A549 (cell line): ENCODE data around the gene URB2. TPM values are rescaled to one million over a fixed set of nuclear protein-coding genes. Genes with fewer than 3 reads are reported as not detected.

Source experiments
- ATAC-seq, 2 experiments: fragments of 200-7000 bp in 1 of 2; fragments of >200 bp in 1 of 2; cut with Nextera tagmentation in 1 of 2; cut with Tn5 transposase in 1 of 2; 3 replicates each; pipeline versions ENCODE4 v1.8.0 to v1.9.1; 2018 to 2020; ENCODE audit warnings: mild to moderate bottlenecking in 1 of 2, moderate library complexity in 1 of 2
- CTCF ChIA-PET: fragments of 300-600 bp; sonication (Branson Sonifier 250); formaldehyde crosslinking; extraction: SDS; loops from one replicate; lab custom pipeline; 2021; ENCODE audit warnings: antibody characterized with exemption, inconsistent platforms; lab: Yijun Ruan, JAX
- POLR2A ChIA-PET: fragments of 350-600 bp; formaldehyde crosslinking; extraction: SDS; loops from one replicate; lab custom pipeline; 2021; ENCODE audit warnings: antibody characterized with exemption, inconsistent platforms; lab: Yijun Ruan, JAX
- DNase-seq, 2 experiments: peaks; one replicate each; pipeline versions ENCODE4 v3.0.0 to v3.0.0-alpha.2; 2011 to 2016; ENCODE audit warnings: low read depth in 1 of 2, low spot score in 1 of 2
- FAIRE-seq: peaks from 2 replicates; lab custom pipeline; 2011; peaks lifted over from hg19 to GRCh38; lab: Jason Lieb, UNC
- H3K27ac ChIP-seq, 2 experiments: fragments of >200 bp; sonication (Bioruptor Twin); formaldehyde crosslinking; 3 replicates each; pipeline ENCODE4 v1.5.1; 2016 to 2017
- H3K4me1 ChIP-seq: fragments of >200 bp; sonication (Bioruptor Twin); formaldehyde crosslinking; 3 replicates; pipeline ENCODE4 v1.6.1; 2016
- H3K4me2 ChIP-seq: fragments of >200 bp; sonication (Bioruptor Twin); formaldehyde crosslinking; 3 replicates; pipeline ENCODE4 v1.6.1; 2016
- H3K4me3 ChIP-seq: fragments of >200 bp; sonication (Bioruptor Twin); formaldehyde crosslinking; 3 replicates; pipeline ENCODE4 v1.5.1; 2016
- H3K9me3 ChIP-seq: fragments of >200 bp; sonication (Bioruptor Twin); formaldehyde crosslinking; 3 replicates; pipeline ENCODE4 v1.6.1; 2016
- BHLHE40 ChIP-seq: IDR thresholded peaks from 2 replicates; pipeline ENCODE4 v1.6.1; 2012; ENCODE audit warnings: low read depth, low read length, inconsistent platforms
- CEBPB ChIP-seq, 2 experiments: fragments of >200 bp in 1 of 2; sonication (Bioruptor Twin) in 1 of 2; formaldehyde crosslinking in 1 of 2; IDR thresholded peaks; 2 replicates each; pipeline ENCODE4 v1.6.1; 2012 to 2016
- CHD4 ChIP-seq: fragments of 200-600 bp; sonication (generic); IDR thresholded peaks from 2 replicates; pipeline ENCODE4 v1.6.1; 2016; ENCODE audit warnings: antibody characterized with exemption, mild to moderate bottlenecking, borderline replicate concordance
- E2F6 ChIP-seq: IDR thresholded peaks from 2 replicates; pipeline ENCODE4 v1.6.1; 2012; ENCODE audit warnings: low read depth, borderline replicate concordance
- EHMT2 ChIP-seq: fragments of 200-600 bp; sonication (generic); IDR thresholded peaks from 2 replicates; pipeline ENCODE4 v1.6.1; 2016; ENCODE audit warnings: antibody characterized with exemption, low read depth, mild to moderate bottlenecking, moderate library complexity
- FOSB ChIP-seq: fragments of 250-450 bp; sonication (Bioruptor Pico); IDR thresholded peaks from 2 replicates; pipeline ENCODE4 v1.5.0; 2020; ENCODE audit warnings: mild to moderate bottlenecking, moderate library complexity
- GATA3 ChIP-seq: IDR thresholded peaks from 2 replicates; pipeline ENCODE4 v1.6.1; 2012; ENCODE audit warnings: borderline replicate concordance
- HDAC2 ChIP-seq: fragments of 200-600 bp; sonication (generic); IDR thresholded peaks from 2 replicates; pipeline ENCODE4 v1.6.1; 2016
- HES2 ChIP-seq: fragments of >200 bp; sonication (Bioruptor Twin); formaldehyde crosslinking; IDR thresholded peaks from 2 replicates; pipeline ENCODE4 v1.6.1; 2016
- HEYL ChIP-seq: fragments of 250-450 bp; sonication (Bioruptor Pico); IDR thresholded peaks from 2 replicates; pipeline ENCODE4 v1.8.0; 2021; ENCODE audit warnings: mild to moderate bottlenecking, moderate library complexity
- HOXB13 ChIP-seq: fragments of 250-450 bp; sonication (Bioruptor Pico); IDR thresholded peaks from 2 replicates; pipeline ENCODE4 v1.5.0; 2020; ENCODE audit warnings: low read depth, mild to moderate bottlenecking, moderate library complexity
- MAFK ChIP-seq: fragments of 450-650 bp; IDR thresholded peaks from 2 replicates; pipeline ENCODE4 v1.6.1; 2014; ENCODE audit not compliant: partially characterized antibody
- MAZ ChIP-seq: fragments of 150-350 bp; IDR thresholded peaks from 2 replicates; pipeline ENCODE4 v1.6.1; 2014; ENCODE audit warnings: antibody characterized with exemption, low read depth, low read length, borderline replicate concordance
- PHF8 ChIP-seq: fragments of 200-600 bp; sonication (generic); IDR thresholded peaks from 2 replicates; pipeline ENCODE4 v1.6.1; 2016; ENCODE audit warnings: low read depth, mild to moderate bottlenecking, antibody characterized with exemption, moderate library complexity, borderline replicate concordance
- RFX5 ChIP-seq: fragments of 450-650 bp; IDR thresholded peaks from 2 replicates; pipeline ENCODE4 v1.7.1; 2014; ENCODE audit warnings: antibody characterized with exemption, mild to moderate bottlenecking, moderate library complexity
- RNF2 ChIP-seq: fragments of 200-600 bp; sonication (generic); IDR thresholded peaks from 2 replicates; pipeline ENCODE4 v1.6.1; 2016; ENCODE audit warnings: low read depth, mild to moderate bottlenecking, antibody characterized with exemption, moderate library complexity, borderline replicate concordance
- SMC3 ChIP-seq: fragments of >200 bp; sonication (Bioruptor Twin); formaldehyde crosslinking; IDR thresholded peaks from 3 replicates; pipeline ENCODE4 v1.6.1; 2018; ENCODE audit warnings: inconsistent platforms
- TP53 ChIP-seq: fragments of 250-450 bp; sonication (Bioruptor Pico); IDR thresholded peaks from 2 replicates; pipeline ENCODE4 v1.5.0; 2021; ENCODE audit warnings: mild to moderate bottlenecking, moderate library complexity
- ZFP36 ChIP-seq: fragments of 450-650 bp; IDR thresholded peaks from 2 replicates; pipeline ENCODE4 v1.6.1; 2014; ENCODE audit warnings: borderline replicate concordance; ENCODE audit not compliant: partially characterized antibody
- ZSCAN20 ChIP-seq: fragments of 250-450 bp; sonication (Bioruptor Pico); IDR thresholded peaks from 2 replicates; pipeline ENCODE4 v1.8.0; 2022; ENCODE audit warnings: mild to moderate bottlenecking, moderate library complexity
- WGBS: methylation state at CpG from one replicate; pipeline ENCODE4 v1.1.6; 2017; ENCODE audit errors: missing lambda C conversion rate; 5-methylcytosine and 5-hydroxymethylcytosine counted together
- polyA plus RNA-seq, 4 experiments: library from polyadenylated mRNA; depleted of rRNA in 3 of 4; stranded (reverse); fragments of >200 nt; fragmentation: RNase III in 1 of 4; extraction: RNeasy Plus Mini Kit Qiagen cat#74134 plus additional on column Dnase treatment in 1 of 4; gene quantifications; 2 replicates in 3 of 4; 3 replicates in 1 of 4; pipeline ENCODE4 v1.2.3, GENCODE V29; 2011 to 2017
- TF ChIP-seq, protein P1 (sequence below): fragments of 250-450 bp; sonication (Bioruptor Pico); IDR thresholded peaks from 2 replicates; pipeline ENCODE4 v1.5.0; 2021; ENCODE audit warnings: mild to moderate bottlenecking, moderate library complexity, borderline replicate concordance
- TF ChIP-seq, protein P2 (sequence below): fragments of >200 bp; sonication (Bioruptor Twin); formaldehyde crosslinking; IDR thresholded peaks from 3 replicates; pipeline ENCODE4 v1.6.1; 2016
- TF ChIP-seq, protein P3 (sequence below): fragments of 200-600 bp; sonication (generic); IDR thresholded peaks from 2 replicates; pipeline ENCODE4 v1.6.1; 2016; ENCODE audit warnings: antibody characterized with exemption, mild to moderate bottlenecking, moderate library complexity

Gene URB2
- polyA plus RNA-seq, 2 of the 4 experiments (the other 2 are of a cell fraction), result 13.7 to 15.7 TPM

- TF ChIP-seq PHF8, result peak; percentile 88
- TF ChIP-seq HEYL, result no peak
- peak; percentile 28; the same call in 1 of the 2 replicates for TF ChIP-seq RFX5
- no peak for TF ChIP-seq ZFP36
- TF ChIP-seq CEBPB (IDR thresholded peaks at IDR 0.05), result no peak
- no peak for TF ChIP-seq MAFK
- TF ChIP-seq, all 56 proteins: peak for 12
Observed at GRCh38 chr1:229625915-229626831, at the start of gene URB2, which contains the start of gene TAF5L (continued).

DNA sequence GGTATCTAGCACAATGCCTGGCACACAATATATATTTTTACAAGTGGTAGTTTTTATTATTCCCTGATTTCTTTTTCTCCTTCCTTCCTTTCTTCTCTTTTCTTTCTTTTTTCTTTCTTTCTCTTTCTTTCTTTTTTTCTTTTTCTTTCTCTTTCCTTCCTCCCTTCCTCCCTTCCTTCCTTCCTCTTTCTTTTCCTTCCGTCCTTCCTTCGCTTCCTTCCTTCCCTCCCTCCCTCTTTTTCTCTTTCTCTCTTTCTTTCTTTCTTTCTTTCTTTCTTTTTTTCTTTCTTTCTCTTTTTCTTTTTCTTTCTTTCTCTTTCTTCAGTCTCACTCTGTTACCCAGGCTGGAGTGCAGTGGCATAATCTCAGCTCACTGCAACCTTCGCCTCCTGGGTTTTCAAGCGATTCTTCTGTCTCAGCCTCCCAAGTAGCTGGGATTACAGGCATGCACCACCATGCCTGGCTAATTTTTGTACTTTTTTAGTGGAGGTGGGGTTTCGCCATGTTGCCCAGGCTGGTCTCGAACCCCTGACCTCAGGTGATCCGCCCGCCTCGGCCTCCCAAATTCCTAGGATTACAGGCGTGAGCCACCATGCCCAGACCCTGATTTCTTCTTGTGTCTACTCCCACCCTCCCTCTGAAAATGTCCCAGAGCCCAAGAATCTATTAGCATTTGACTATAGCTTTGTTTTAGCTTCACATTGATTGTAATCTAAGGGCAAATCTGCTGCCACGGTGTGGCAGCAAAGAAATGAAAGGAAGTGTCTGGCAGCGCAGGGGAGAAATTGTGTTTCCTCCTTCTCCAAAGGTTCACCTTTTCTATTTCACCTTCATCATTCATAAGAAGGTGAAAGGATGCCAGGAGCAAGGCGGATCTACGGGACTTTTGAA is 47.6 kb upstream of the URB2 start:
- FAIRE-seq, result no peak
- ATAC-seq, result no peak
- Histone ChIP-seq H3K4me1 (no peaks in the 10 kb centered on the region), H3K9me3 (no peaks in the 10 kb centered on the region), H3K4me3 (no peak overlapping the region)
- DNase-seq, result no peak
- CTCF ChIA-PET, result interaction anchor here (1.0 to 1.2 kb wide), 3 partner anchors 17 to 21 kb away, joined by 3 read pairs; no protein-coding TSS in a partner anchor
- TF ChIP-seq HES2 (no peak), RNF2 (no peak), ZFP36 (no peak), ZSCAN20 (CRISPR knock-in tag) (no peak), EHMT2 (no peak), MAZ (no peak), HDAC2 (no peak)
- TF ChIP-seq, protein P1, sequence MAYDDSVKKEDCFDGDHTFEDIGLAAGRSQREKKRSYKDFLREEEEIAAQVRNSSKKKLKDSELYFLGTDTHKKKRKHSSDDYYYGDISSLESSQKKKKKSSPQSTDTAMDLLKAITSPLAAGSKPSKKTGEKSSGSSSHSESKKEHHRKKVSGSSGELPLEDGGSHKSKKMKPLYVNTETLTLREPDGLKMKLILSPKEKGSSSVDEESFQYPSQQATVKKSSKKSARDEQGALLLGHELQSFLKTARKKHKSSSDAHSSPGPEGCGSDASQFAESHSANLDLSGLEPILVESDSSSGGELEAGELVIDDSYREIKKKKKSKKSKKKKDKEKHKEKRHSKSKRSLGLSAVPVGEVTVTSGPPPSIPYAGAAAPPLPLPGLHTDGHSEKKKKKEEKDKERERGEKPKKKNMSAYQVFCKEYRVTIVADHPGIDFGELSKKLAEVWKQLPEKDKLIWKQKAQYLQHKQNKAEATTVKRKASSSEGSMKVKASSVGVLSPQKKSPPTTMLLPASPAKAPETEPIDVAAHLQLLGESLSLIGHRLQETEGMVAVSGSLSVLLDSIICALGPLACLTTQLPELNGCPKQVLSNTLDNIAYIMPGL (CRISPR knock-in tag), result no peak
- TF ChIP-seq, protein P2, sequence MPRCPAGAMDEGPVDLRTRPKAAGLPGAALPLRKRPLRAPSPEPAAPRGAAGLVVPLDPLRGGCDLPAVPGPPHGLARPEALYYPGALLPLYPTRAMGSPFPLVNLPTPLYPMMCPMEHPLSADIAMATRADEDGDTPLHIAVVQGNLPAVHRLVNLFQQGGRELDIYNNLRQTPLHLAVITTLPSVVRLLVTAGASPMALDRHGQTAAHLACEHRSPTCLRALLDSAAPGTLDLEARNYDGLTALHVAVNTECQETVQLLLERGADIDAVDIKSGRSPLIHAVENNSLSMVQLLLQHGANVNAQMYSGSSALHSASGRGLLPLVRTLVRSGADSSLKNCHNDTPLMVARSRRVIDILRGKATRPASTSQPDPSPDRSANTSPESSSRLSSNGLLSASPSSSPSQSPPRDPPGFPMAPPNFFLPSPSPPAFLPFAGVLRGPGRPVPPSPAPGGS, result no peak
- TF ChIP-seq, all 56 proteins: peak for 0
- H3K27ac ChIP-seq, result no peak overlapping the region
- POLR2A ChIA-PET, result no interaction called here
- H3K4me2 ChIP-seq, result no peak overlapping the region
- 78% methylated on average over 14 of the region's 14 CpGs for WGBS

DNA sequence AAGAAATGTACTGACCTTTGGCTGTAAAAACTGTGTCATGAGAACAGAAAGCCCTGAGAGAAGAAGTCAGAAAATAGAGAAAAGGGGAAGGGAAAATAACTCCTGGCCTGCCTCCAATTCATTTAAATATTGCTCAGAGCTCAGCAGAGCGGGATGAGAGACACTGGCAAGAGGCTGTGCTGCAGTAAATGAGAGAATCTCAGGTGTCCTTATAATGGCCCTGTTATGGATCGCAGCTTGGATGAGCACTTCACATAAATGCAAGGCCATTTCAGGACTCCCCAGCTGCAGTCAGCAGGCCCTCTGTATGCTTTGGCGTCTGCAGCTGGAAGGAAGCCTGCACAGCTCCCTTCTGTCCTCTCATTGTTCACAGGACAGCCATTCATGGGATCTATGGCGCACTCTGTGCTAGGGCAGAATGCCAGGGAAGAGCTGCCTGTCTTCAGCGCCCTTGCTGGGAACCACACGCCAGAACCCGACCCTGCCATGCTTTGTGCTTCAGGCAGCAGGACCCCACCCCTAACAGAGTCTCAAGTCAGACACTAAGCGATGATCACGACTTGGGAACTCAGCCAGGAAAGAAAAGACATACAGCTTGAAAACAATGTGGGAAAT is 46.9 kb upstream of the URB2 start:
- Histone ChIP-seq H3K4me1 (no peaks in the 10 kb centered on the region), H3K4me2 (no peak overlapping the region), H3K27ac (no peak overlapping the region), H3K9me3 (no peaks in the 10 kb centered on the region), H3K4me3 (no peak overlapping the region)
- FAIRE-seq, result no peak
- ChIA-PET CTCF (interaction anchor here (1.0 to 1.2 kb wide), 3 partner anchors 17 to 21 kb away, joined by 3 read pairs; no protein-coding TSS in a partner anchor), POLR2A (no interaction called here)
- TF ChIP-seq TP53 (CRISPR knock-in tag) (no peak), GATA3 (no peak), CEBPB (IDR thresholded peaks at IDR 0.05) (no peak), E2F6 (no peak), BHLHE40 (no peak), SMC3 (no peak), FOSB (CRISPR knock-in tag) (no peak), HOXB13 (no peak), CHD4 (no peak)
- TF ChIP-seq, protein P3, sequence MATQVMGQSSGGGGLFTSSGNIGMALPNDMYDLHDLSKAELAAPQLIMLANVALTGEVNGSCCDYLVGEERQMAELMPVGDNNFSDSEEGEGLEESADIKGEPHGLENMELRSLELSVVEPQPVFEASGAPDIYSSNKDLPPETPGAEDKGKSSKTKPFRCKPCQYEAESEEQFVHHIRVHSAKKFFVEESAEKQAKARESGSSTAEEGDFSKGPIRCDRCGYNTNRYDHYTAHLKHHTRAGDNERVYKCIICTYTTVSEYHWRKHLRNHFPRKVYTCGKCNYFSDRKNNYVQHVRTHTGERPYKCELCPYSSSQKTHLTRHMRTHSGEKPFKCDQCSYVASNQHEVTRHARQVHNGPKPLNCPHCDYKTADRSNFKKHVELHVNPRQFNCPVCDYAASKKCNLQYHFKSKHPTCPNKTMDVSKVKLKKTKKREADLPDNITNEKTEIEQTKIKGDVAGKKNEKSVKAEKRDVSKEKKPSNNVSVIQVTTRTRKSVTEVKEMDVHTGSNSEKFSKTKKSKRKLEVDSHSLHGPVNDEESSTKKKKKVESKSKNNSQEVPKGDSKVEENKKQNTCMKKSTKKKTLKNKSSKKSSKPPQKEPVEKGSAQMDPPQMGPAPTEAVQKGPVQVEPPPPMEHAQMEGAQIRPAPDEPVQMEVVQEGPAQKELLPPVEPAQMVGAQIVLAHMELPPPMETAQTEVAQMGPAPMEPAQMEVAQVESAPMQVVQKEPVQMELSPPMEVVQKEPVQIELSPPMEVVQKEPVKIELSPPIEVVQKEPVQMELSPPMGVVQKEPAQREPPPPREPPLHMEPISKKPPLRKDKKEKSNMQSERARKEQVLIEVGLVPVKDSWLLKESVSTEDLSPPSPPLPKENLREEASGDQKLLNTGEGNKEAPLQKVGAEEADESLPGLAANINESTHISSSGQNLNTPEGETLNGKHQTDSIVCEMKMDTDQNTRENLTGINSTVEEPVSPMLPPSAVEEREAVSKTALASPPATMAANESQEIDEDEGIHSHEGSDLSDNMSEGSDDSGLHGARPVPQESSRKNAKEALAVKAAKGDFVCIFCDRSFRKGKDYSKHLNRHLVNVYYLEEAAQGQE, result no peak
- WGBS, result 73% methylated on average over 9 of the region's 9 CpGs
- DNase-seq, result no peak
- peak in 1 of 2 experiments; percentile 51; a peak in 3 of 6 replicates for ATAC-seq
